Stimulated activated CD8-positive, alpha-beta memory T cell treated with anti-CD3 and anti-CD28 coated beads, Interleukin-2, amount 100 ng/mL, for 48 hours (primary cell): Measurements from ENCODE around the gene PDLIM3.
A peak's percentile ranks its signal among the peaks of the same experiment; 100 is the strongest.

Experiments used
- DNase-seq, 2 donors: peaks; one replicate each; pipeline ENCODE4 v3.0.0-alpha.2; 2020; ENCODE audit warnings: low read depth in 2 of 2

PDLIM3 gene

DNA sequence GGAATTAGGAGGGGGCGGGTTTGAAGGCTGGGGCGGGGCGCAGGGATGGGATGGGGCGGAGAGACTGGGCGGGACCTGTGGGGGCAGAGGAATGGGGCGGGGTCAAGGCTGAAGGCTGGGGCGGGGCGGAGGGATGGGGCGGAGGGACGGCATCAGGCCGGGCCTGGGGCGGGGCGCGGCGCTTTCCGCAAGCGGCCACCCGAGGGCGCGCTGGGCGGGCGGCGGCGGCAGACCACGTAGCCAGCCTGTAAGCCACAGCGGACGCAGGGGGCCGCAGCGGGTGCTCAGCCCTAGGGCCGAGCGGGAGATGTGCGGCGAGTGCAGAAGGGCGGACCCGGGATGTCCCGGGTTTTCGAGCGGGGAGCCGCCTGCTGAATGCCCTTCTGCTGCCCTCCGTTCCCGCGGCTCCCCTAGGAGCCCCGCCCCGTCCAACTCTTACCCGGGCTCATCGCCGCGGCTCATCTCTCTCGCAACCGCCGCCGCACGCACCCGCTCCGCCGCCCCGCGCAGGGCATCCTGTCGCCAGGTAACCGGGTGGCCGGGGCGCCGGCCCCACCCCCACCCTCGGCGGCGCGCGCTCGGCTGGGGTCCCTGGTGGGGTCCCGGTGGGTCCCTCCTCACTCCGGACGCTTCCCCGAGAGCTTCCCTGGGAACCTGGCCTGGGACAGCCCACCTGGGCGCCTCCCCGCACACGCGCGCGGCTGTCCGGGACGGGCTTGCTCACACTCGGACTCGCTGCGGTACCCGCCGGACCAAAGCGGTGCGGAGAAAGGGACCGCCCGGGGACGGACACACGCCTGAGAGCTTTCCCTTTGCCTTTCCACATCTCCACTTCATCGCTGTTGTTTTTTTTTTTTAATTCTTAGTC lies 63.8 kb downstream of the PDLIM3 start, which contains the start of gene CCDC110:
Gene CCDC110 (minus strand): TSS at position 499 of the 868 bp plus-strand sequence. CDS start 50 bp downstream, at position 449.
- DNase-seq, result peak; percentile 82 to 83

DNA sequence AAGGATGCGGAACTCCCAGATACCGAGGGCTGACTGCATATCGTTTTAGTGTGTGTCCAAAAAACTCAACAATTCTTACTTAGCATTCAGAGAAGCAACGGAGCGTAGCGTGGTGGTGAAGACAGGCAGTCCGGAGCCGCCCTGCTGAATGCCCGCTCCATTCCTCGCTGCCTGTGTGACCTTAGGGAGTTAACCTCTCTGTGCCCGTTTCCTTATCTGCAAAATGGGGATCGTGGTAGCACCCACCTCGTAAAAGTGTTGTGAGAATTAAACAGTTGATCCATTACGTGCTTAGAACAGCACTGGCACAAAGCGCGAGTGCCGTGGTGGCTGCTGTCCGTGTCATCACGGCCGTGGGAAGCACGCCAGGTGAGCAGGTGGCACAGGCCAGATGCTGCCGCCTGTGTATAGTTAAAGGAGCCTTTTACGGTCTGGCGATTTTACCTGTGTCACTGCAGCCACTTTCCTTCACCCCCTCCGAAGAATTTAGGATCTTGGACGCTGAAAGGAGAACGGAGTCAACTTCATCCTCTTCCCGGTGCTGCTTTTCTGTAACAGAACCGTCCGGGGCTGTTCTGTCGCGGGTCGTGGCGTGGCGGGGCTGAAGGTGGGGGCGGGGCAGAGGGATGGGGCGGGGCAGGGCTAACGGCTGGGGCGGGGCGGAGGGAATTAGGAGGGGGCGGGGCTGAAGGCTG lies 64.7 kb downstream of the PDLIM3 start:
- DNase-seq, result no peak

DNA sequence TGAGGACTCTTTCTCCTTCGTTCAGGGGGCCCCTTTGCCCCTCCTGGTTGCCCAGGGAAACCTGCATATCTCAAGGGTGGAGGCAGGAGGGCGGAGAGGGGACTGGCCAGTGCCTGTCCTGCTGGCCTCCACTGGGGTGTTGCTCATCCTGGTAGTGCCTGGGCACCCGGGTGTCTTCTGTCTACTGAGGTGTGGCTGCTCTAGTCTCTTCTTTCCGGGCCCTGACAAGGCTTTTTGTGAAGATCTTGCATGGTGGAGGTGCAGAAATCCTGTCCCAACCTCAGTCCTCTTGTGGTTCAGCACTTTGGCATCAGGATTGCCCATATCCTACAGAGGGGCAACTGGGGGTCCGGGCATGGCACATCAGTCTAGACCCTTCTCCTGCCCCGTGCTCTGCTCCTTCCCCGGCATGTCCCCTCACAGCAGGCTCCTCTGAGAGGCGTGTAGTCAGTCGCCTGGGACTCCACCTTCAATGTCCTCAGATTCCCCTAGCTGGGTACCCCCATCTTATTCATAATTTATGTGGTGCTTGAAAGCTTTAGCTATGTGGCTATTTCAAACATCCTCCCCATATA lies 65.6 kb downstream of the PDLIM3 start:
- no peak for DNase-seq

DNA sequence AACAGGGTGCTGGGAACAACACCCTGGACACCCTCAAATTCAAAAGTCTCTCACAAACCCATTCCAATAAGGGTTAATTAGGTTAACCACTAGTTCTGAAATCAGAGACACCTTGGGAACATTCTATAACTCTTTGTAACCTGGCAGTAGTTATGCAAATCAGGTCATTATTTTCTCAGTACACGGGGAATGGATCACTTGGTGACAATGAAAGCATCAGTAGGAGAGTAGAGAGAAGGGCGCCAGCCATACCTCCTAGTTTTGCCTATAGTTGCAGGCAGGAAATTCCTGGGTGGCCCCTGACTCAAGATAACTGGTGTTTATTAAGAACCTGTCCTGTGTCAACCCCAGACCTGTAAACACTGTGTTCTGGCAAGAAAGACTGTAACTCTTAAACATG lies 66.3 kb downstream of the PDLIM3 start:
- no peak for DNase-seq

DNA sequence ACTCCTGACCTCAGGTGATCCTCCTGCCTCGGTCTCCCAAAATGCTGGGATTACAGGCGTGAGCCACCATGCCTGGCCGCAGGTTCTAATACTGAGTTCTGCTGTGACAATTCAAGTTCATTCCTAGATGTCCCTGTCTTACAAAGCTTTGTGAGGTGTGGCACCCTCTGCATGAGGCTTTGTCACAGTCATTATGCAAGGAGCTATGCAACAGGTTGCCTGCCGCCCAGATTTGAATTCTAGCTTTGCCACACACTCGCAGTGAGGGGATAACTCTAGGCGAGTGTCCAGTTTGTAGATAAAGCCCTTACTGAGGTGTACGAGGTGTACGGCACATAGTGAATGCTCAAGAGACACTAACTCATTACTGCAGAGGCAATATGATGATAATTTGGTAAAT lies 67.3 kb downstream of the PDLIM3 start:
- no peak for DNase-seq

DNA sequence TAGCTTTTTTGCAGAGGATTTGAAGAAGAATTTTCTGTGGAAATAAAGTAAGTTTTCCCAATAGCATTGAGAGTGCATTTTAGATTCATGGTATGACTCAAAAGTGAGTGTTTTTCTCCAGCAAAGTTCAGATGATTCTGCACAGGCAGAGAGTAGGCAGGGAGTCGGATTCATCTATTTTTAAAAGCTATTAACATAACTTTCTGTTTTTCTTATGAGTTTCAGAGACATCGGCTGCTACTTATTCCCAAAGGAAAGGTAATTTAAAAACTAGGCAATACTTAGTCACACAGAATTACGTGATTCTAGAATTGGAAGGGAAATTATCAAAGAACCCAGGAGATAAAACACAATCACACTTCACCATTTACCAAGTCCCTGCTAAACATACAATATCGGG lies 68.2 kb downstream of the PDLIM3 start:
- DNase-seq, result no peak

DNA sequence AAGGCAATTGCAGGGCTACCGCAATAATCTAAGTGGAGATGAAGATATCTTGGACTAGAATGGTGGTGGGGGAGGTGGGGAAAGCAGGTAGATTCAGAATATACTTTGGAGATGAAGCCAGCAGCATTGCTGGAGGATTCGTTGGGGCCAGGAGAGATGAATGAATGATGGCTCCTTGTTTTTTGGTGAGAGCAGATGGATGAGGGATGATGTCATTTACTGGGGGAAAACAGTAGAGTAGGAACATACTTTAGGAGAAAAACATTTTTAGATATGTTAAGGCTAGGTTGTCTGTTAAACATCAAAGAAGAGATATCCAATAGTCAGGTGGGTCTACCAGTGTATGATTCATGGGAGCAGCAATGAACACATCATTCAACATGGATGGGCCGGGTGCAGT lies 69.6 kb downstream of the PDLIM3 start:
- no peak for DNase-seq

DNA sequence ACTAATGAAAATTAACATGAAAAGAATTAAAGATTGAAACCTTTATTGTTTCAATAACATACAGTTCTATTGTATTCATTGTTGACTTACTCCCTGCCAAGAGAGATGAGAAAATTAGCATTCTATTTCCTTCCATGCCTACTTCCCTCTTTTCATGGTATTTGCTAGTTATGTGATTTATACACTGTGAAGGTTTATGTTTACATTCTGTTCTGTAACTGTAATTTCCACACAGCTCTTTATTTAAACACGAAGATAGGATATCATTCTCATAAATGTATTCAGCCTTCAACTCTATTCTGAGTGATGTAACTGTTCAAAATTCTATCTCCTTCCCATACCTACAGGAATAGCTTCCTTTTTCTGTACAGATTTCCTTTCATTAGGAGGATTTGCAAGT lies 70.4 kb downstream of the PDLIM3 start:
- no peak for DNase-seq

DNA sequence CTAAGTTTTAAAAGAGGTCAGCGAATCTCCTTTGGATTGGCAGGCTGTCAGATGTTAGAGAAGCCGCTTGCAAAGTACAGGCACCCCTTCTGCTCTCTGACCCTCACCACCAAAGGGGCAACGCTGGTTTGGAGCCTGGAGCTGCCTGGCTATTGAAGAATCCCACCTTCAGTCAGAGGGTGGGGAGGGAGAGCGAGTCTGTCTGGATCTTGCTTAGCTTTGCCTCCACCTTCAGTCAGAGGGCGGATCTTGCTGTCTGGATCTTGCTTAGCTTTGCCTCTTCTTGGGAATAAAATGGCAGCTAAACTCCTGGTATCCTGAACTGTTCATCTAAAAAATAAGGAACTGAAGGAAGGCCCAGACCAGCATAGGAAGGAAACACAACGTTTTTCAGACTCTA lies 71.1 kb downstream of the PDLIM3 start:
- no peak for DNase-seq

DNA sequence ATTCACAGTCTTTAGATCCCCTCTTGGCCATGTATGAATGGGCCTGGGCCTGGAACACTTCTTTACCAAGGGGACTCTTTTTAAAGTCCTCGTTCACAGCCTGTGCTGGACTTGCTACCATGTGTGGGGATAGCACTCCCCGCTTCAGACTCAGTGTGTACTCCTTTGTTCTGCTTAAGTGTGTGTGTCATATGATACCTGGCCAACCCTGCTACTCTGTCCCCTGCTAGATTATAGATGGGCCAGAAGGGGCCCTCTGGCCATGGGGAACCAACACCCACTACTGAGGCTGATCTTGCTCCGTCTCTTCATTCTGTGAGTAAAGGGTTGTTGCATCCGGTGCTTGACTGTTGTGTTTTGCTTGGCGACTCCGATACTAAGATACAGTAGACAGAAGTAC lies 71.8 kb downstream of the PDLIM3 start:
- DNase-seq, result no peak

DNA sequence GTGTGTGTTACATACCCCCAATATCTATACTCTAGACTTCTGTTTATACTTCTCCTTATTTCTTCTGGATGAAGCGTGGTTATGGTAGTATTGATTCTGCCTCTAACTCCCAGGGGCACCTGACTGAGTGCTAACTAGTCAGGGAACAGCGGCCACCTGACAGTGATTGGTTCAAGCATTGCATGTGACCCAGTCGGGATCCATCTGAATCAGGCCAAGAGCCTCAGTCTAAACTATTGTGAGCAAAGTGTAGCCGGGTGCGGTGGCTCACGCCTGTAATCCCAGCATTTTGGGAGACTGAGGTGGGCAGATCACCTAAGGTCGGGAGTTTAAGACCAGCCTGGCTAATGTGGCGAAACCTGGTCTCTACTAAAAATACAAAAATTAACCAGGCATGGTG lies 73.7 kb downstream of the PDLIM3 start:
- DNase-seq, result no peak

DNA sequence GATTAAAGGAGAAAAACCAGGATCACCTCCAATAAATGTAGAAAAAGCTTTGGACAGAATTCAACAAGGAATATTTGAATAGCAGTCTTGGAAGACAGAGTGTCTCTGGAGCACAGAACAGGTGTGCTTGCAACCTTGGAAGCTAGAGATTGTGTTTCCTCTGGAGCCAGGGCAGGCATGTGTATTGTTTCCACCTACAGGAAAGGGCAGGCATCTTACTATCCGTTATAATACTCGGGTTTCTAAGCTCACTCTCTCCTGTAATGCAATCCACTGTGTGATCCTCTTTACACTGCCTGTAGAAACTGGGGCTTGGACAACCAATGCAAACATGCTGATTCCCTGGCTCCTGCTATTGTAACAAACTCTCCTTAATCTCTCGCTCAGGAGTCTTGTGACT lies 78.2 kb downstream of the PDLIM3 start:
- DNase-seq, result no peak

DNA sequence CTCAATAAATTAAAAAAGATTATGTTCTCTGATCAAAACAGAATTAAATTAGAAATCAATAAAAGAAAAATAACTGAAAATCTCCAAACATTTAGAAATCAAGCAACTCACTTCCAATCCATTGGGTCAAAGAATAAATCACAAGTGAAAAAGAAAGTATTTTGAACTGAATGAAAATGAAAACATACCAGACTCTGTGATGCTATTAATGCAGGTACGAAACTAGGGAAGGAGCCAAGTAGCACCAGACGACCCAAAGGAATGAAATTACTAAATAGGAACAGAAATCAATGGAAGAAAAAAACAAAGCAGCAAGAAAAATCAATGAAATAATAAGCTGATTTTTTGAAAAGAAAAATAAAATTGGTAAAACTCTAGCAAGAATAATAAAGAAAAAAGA lies 79.2 kb downstream of the PDLIM3 start:
- DNase-seq, result no peak
